Vagina (tissue), 2 donors: Measurements from ENCODE around the gene LRRC75B.
"Not testable (repeated sequence)": the region's sequence is repeated elsewhere in the genome, so short reads cannot be mapped to it uniquely, and the experiment has no call there.

ENCODE experiments used
- POLR2AphosphoS5 ChIP-seq, 2 donors: sonication (generic); formaldehyde crosslinking; IDR thresholded peaks; one replicate each; pipeline ENCODE4 v1.9.0; 2017; ENCODE audit warnings: antibody characterized with exemption in 2 of 2, mild to moderate bottlenecking in 2 of 2, low read depth in 1 of 2; ENCODE audit not compliant: insufficient read depth in 1 of 2
- TF ChIP-seq, protein P1 (sequence below), 3 experiments: fragments of 450-650 bp in 2 of 3; fragments of 200-600 bp in 1 of 3; sonication (generic) in 1 of 3; IDR thresholded peaks; one replicate each; pipeline ENCODE4 v1.5.1; 2017 to 2019; ENCODE audit warnings: antibody characterized with exemption in 3 of 3, mild to moderate bottlenecking in 2 of 3, moderate library complexity in 2 of 3

- TF ChIP-seq, protein P1, sequence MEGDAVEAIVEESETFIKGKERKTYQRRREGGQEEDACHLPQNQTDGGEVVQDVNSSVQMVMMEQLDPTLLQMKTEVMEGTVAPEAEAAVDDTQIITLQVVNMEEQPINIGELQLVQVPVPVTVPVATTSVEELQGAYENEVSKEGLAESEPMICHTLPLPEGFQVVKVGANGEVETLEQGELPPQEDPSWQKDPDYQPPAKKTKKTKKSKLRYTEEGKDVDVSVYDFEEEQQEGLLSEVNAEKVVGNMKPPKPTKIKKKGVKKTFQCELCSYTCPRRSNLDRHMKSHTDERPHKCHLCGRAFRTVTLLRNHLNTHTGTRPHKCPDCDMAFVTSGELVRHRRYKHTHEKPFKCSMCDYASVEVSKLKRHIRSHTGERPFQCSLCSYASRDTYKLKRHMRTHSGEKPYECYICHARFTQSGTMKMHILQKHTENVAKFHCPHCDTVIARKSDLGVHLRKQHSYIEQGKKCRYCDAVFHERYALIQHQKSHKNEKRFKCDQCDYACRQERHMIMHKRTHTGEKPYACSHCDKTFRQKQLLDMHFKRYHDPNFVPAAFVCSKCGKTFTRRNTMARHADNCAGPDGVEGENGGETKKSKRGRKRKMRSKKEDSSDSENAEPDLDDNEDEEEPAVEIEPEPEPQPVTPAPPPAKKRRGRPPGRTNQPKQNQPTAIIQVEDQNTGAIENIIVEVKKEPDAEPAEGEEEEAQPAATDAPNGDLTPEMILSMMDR (IDR thresholded peaks at IDR 0.05): not testable (repeated sequence)
- not testable (repeated sequence) for TF ChIP-seq POLR2AphosphoS5 (IDR thresholded peaks at IDR 0.05; ENCODE audit: insufficient read depth in 1 of 2, low read depth in 1 of 2)
Measured at GRCh38 chr22:24622596-24622995, 29.7 kb upstream of the LRRC75B start.
